BJ (cell line): ENCODE data around the gene RTKN2. TPM values are rescaled to one million over a fixed set of nuclear protein-coding genes. Genes with fewer than 3 reads are reported as not detected.

Experiments
- CTCF ChIA-PET: fragments of 350-600 bp; formaldehyde crosslinking; extraction: SDS; loops from one replicate; lab custom pipeline; 2021; ENCODE audit warnings: antibody characterized with exemption, inconsistent platforms; lab: Yijun Ruan, JAX
- POLR2A ChIA-PET: fragments of 300-600 bp; sonication (Branson Sonifier 250); formaldehyde crosslinking; extraction: SDS; loops from one replicate; lab custom pipeline; 2021; ENCODE audit warnings: antibody characterized with exemption; lab: Charles Lee
- DNase-seq: peaks from one replicate; pipeline ENCODE4 v3.0.0-alpha.2; 2011; ENCODE audit warnings: low read depth
- H3K27me3 ChIP-seq: 2 replicates; pipeline ENCODE4 v1.6.0; 2011; ENCODE audit warnings: low read length; ENCODE audit not compliant: control insufficient read depth, insufficient read depth
- H3K36me3 ChIP-seq: 2 replicates; pipeline ENCODE4 v1.5.1; 2011; ENCODE audit warnings: low read length; ENCODE audit not compliant: control insufficient read depth, insufficient read depth
- H3K4me3 ChIP-seq: 2 replicates; pipeline ENCODE4 v1.5.1; 2011; ENCODE audit warnings: low read depth, mild to moderate bottlenecking, control low read depth, low read length
- polyA plus RNA-seq: library from polyadenylated mRNA; depleted of rRNA; stranded (reverse); fragments of >200 nt; gene quantifications from 2 replicates; pipeline ENCODE4 v1.2.3, GENCODE V29; 2011
- TF ChIP-seq, protein P1 (sequence below): IDR thresholded peaks from 2 replicates; pipeline ENCODE4 v1.5.1; 2011; ENCODE audit warnings: low read depth, mild to moderate bottlenecking, control low read depth, inconsistent platforms, low read length, moderate library complexity; ENCODE audit not compliant: insufficient read depth

RTKN2 gene
- polyA plus RNA-seq, 1 experiment = 1.5 TPM

GRCh38 chr10:62231805-62232204 lies 36.8 kb downstream of the RTKN2 start:
- ChIA-PET CTCF (no interaction called here), POLR2A (interaction anchor here (0.7 kb wide), 1 partner anchor 105 kb away, joined by 5 read pairs; no protein-coding TSS in a partner anchor)
- no peaks in the 10 kb centered on the region for H3K27me3 ChIP-seq
- H3K36me3 ChIP-seq = no peaks in the 10 kb centered on the region
- TF ChIP-seq, protein P1, sequence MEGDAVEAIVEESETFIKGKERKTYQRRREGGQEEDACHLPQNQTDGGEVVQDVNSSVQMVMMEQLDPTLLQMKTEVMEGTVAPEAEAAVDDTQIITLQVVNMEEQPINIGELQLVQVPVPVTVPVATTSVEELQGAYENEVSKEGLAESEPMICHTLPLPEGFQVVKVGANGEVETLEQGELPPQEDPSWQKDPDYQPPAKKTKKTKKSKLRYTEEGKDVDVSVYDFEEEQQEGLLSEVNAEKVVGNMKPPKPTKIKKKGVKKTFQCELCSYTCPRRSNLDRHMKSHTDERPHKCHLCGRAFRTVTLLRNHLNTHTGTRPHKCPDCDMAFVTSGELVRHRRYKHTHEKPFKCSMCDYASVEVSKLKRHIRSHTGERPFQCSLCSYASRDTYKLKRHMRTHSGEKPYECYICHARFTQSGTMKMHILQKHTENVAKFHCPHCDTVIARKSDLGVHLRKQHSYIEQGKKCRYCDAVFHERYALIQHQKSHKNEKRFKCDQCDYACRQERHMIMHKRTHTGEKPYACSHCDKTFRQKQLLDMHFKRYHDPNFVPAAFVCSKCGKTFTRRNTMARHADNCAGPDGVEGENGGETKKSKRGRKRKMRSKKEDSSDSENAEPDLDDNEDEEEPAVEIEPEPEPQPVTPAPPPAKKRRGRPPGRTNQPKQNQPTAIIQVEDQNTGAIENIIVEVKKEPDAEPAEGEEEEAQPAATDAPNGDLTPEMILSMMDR = no peak
- no peak for DNase-seq
- H3K4me3 ChIP-seq = no peak overlapping the region

- H3K27me3 ChIP-seq = no peaks in the 10 kb centered on the region
- H3K4me3 ChIP-seq = no peak overlapping the region
- no peaks in the 10 kb centered on the region for H3K36me3 ChIP-seq
- TF ChIP-seq, protein P1 = no peak
- peak; percentile 82 for DNase-seq
- CTCF ChIA-PET = interaction anchor here (0.7 kb wide), 1 partner anchor 327 kb away, joined by 3 read pairs; no protein-coding TSS in a partner anchor
- POLR2A ChIA-PET = interaction anchor here (0.6 to 0.7 kb wide), 3 partner anchors 104 to 148 kb away, joined by 3 to 5 read pairs (median 4); no protein-coding TSS in a partner anchor
Observed at GRCh38 chr10:62231371-62231770, 37.3 kb downstream of the RTKN2 start.

GRCh38 chr10:62230344-62231121 lies 38.1 kb downstream of the RTKN2 start:
- ChIA-PET CTCF (interaction anchor here (0.5 to 1.0 kb wide), 5 partner anchors 19 to 326 kb away, joined by 3 read pairs; no protein-coding TSS in a partner anchor), POLR2A (no interaction called here)
- no peak for DNase-seq
- H3K27me3 ChIP-seq = no peaks in the 10 kb centered on the region
- H3K4me3 ChIP-seq = no peak overlapping the region
- H3K36me3 ChIP-seq = no peaks in the 10 kb centered on the region
- TF ChIP-seq, protein P1 = no peak

DNA sequence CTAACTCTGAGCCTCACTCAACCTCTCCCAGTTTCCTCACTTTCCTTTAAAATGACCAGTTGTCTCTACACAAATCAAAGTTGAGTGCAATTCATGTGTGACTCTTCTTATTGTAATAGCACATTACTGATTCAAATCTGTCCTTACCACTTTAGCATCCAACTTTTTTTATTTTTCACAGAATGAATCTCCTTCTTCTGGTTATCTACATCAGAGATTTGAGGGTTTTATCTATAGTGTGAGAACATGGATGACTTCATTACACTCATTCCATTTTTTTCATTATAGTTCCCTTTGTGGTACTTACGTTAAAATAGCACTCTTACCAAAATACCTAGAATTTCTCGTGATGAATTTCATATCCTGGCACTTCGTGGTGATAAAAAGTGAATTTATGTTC lies 43.3 kb downstream of the RTKN2 start:
- POLR2A ChIA-PET = no interaction called here
- CTCF ChIA-PET = no interaction called here
- Histone ChIP-seq H3K4me3 (no peak overlapping the region), H3K36me3 (no peaks in the 10 kb centered on the region), H3K27me3 (no peaks in the 10 kb centered on the region)
- no peak for DNase-seq
- TF ChIP-seq, protein P1 = no peak

DNA sequence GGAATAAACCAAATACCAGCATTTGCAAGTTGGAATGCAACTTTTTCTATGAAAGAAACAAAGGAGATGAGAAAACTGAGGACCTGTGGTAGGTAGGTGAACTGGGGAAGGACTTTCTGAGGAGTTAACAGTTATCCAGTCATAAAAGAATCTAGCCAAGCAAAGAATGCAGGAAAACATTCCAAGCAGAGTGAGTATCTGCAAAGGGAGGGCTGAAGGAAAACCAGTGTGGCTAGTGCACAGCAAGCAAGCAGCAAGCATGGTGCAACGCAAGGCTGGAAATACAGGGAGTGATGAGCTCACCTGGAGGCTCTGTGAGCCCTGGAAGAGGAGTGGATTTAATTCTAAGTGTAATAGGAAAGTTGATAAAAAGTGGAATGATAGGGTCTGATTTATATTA lies 44.0 kb downstream of the RTKN2 start:
- Histone ChIP-seq H3K27me3 (no peaks in the 10 kb centered on the region), H3K4me3 (no peak overlapping the region), H3K36me3 (no peaks in the 10 kb centered on the region)
- TF ChIP-seq, protein P1 = no peak
- ChIA-PET POLR2A (no interaction called here), CTCF (no interaction called here)
- no peak for DNase-seq
